C4-2B (cell line): ENCODE data around the gene CAMTA2.
A peak's percentile ranks its signal among the peaks of the same experiment; 100 is the strongest.

Experiments used
- H3K27ac ChIP-seq: fragments of 450-650 bp; 2 replicates; pipeline ENCODE4 v1.5.1; 2017
- ZFX ChIP-seq: fragments of 450-650 bp; IDR thresholded peaks from 2 replicates; pipeline ENCODE4 v1.6.1; 2017
- TF ChIP-seq, protein P1 (sequence below): fragments of 450-650 bp; conservative IDR thresholded peaks from 2 replicates; pipeline ENCODE4 v1.5.1; 2017; ENCODE audit warnings: mild to moderate bottlenecking

Gene CAMTA2

DNA sequence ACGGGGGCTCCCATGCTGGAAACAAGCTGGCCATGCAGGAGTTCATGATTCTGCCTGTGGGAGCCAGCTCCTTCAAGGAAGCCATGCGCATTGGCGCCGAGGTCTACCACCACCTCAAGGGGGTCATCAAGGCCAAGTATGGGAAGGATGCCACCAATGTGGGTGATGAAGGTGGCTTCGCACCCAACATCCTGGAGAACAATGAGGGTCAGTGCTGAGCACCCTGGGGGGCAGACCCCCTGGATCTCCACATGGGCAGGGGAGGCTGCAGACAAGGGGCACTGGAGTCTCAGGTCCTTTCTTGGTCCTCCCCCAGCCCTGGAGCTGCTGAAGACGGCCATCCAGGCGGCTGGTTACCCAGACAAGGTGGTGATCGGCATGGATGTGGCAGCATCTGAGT, 32.4 kb downstream of the CAMTA2 start:
- TF ChIP-seq ZFX = no peak
- TF ChIP-seq, protein P1, sequence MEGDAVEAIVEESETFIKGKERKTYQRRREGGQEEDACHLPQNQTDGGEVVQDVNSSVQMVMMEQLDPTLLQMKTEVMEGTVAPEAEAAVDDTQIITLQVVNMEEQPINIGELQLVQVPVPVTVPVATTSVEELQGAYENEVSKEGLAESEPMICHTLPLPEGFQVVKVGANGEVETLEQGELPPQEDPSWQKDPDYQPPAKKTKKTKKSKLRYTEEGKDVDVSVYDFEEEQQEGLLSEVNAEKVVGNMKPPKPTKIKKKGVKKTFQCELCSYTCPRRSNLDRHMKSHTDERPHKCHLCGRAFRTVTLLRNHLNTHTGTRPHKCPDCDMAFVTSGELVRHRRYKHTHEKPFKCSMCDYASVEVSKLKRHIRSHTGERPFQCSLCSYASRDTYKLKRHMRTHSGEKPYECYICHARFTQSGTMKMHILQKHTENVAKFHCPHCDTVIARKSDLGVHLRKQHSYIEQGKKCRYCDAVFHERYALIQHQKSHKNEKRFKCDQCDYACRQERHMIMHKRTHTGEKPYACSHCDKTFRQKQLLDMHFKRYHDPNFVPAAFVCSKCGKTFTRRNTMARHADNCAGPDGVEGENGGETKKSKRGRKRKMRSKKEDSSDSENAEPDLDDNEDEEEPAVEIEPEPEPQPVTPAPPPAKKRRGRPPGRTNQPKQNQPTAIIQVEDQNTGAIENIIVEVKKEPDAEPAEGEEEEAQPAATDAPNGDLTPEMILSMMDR = no peak

GRCh38 chr17:4953451-4953961, 34.0 kb downstream of the CAMTA2 start:
- H3K27ac ChIP-seq = no peak overlapping the region

More for the DNA sequence above, 32.4 kb downstream of the CAMTA2 start:
- H3K27ac ChIP-seq = no peak overlapping the region

GRCh38 chr17:4951486-4951885, 36.0 kb downstream of the CAMTA2 start:
- TF ChIP-seq, protein P1 = no peak
- no peak for TF ChIP-seq ZFX
- H3K27ac ChIP-seq = no peak overlapping the region; the same call in 1 of the 2 replicates

More at GRCh38 chr17:4953451-4953961, 34.0 kb downstream of the CAMTA2 start:
- no peak for TF ChIP-seq ZFX
- TF ChIP-seq, protein P1 = no peak

DNA sequence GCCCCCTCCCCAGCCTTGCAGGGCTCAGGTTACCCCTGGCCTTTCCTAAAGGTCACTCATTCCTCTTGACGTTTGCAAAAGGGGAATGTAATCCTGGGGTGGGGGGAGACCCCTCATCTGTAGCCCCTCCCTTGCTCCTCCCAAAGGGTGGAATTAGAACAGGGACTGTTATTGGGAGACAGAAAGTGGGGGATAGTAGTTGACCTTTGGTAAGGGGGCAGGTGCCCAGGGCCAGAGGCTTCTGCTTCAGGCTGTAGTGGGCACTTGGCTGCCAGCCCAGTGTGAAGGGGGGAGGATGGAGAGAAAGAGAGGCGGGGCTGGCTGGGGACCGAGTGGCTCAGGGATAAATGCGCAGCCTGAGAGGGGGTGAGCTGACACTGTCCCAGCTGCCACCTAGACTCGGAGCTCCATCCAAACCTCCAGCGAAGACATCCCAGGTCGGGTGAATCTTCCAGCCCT, 36.7 kb downstream of the CAMTA2 start, which contains the start of gene ENO3:
Gene ENO3 (plus strand): TSS at position 374 of the 459 bp plus-strand sequence. CDS start 711 bp downstream, outside the sequence.
- TF ChIP-seq, protein P1 = no peak
- no peak for TF ChIP-seq ZFX
- peak within 1 kb of the TSS; percentile 100 for H3K27ac ChIP-seq

- H3K27ac ChIP-seq = peak overlapping the region; percentile 100
- TF ChIP-seq, protein P1 = no peak
- TF ChIP-seq ZFX = peak; percentile 40; the same call in 1 of the 2 replicates
These were observed 37.3 kb downstream of the CAMTA2 start for GRCh38 chr17:4950075-4950745.

GRCh38 chr17:4949321-4950074, 38.0 kb downstream of the CAMTA2 start:
- peak overlapping the region; percentile 100 for H3K27ac ChIP-seq
- TF ChIP-seq ZFX = no peak
- TF ChIP-seq, protein P1 = no peak

- TF ChIP-seq ZFX = no peak
- TF ChIP-seq, protein P1 = no peak
These were observed 38.5 kb downstream of the CAMTA2 start for GRCh38 chr17:4948931-4949320.

More at GRCh38 chr17:4948931-4949320, 38.5 kb downstream of the CAMTA2 start:
- peak overlapping the region; percentile 100 for H3K27ac ChIP-seq
